Fibroblast of mammary gland (primary cell): ENCODE results near the gene CACNG7.
A peak's percentile ranks its signal among the peaks of the same experiment; 100 is the strongest.
"Not testable (repeated sequence)": the region's sequence is repeated elsewhere in the genome, so short reads cannot be mapped to it uniquely, and the experiment has no call there.

ENCODE experiments used
- DNase-seq: peaks from one replicate; pipeline ENCODE4 v3.0.0-alpha.2; 2010; ENCODE audit warnings: low read depth
- H3K4me3 ChIP-seq: 2 replicates; pipeline ENCODE4 v1.5.1; 2011; ENCODE audit warnings: low read depth, mild to moderate bottlenecking, low read length, moderate library complexity; ENCODE audit not compliant: control insufficient read depth
- CTCF ChIP-seq: conservative IDR thresholded peaks from 2 replicates; pipeline ENCODE4 v1.5.1; 2011; ENCODE audit warnings: low read depth, low read length, inconsistent platforms; ENCODE audit not compliant: control insufficient read depth, insufficient read depth

Gene CACNG7

GRCh38 chr19:53942001-53942786 lies 33.1 kb downstream of the CACNG7 start:
- no peak for TF ChIP-seq CTCF
- peak; percentile 10 for DNase-seq
- H3K4me3 ChIP-seq, result no peak overlapping the region

GRCh38 chr19:53944416-53944815 lies 35.3 kb downstream of the CACNG7 start:
- no peak overlapping the region for H3K4me3 ChIP-seq
- TF ChIP-seq CTCF, result no peak
- no peak for DNase-seq

- DNase-seq, result no peak
- no peak for TF ChIP-seq CTCF
- no peak overlapping the region for H3K4me3 ChIP-seq
Observed at GRCh38 chr19:53944933-53945332, 35.9 kb downstream of the CACNG7 start.

DNA sequence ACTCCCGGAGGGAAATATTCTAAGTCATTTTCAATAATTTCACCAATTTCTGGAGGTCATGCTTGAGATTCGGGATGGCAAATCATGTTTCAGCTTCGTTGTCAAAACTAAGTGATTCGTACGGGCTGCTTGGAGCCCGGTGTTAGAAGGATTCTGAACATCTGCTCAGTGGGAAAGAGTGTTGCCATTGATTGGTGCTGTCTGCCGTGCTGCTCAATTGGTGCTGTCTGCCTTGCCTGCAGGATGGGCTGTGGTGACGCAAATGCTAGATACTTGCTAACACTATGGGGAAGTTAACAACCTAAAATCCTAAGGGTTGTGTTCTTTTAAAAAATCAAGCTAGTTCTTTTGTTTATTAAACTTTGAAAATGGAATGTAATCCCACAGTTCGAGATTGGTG lies 36.4 kb downstream of the CACNG7 start:
- peak; percentile 18 for DNase-seq
- no peak overlapping the region for H3K4me3 ChIP-seq
- TF ChIP-seq CTCF, result no peak

GRCh38 chr19:53945998-53946397 lies 36.9 kb downstream of the CACNG7 start:
- DNase-seq, result no peak
- no peak for TF ChIP-seq CTCF
- H3K4me3 ChIP-seq, result no peak overlapping the region

GRCh38 chr19:53947624-53948023 lies 38.5 kb downstream of the CACNG7 start:
- peak; percentile 8 for DNase-seq
- TF ChIP-seq CTCF, result peak; percentile 16

DNA sequence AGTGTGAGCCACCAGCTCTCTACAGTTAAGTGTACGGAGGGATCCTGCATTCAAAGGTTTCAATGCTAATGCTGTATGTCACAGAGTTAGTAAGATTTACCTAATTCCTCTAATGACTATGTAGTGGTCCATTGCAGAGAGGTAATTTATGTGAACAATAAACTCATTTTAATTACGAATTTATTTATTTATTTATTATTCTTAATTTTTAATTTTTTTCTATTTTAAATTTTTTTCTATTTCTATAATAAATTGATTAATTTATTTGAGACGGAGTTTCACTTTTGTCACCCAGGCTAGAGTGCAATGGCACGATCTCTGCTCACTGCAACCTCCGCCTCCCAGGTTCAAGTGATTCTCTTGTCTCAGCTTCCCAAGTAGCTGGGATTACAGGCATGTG lies 39.5 kb downstream of the CACNG7 start:
- DNase-seq, H3K4me3 ChIP-seq: not testable (repeated sequence)

More at GRCh38 chr19:53947624-53948023, 38.5 kb downstream of the CACNG7 start:
- no peak overlapping the region for H3K4me3 ChIP-seq
